Measurements from ENCODE around the gene VWA5B2.

Gene VWA5B2

GRCh38 chr3:184227481-184227935 lies 1.9 kb upstream of the VWA5B2 start:
- no peak for DNase-seq

- DNase-seq = no peak
Measured at GRCh38 chr3:184228376-184229137, 828 bp upstream of the VWA5B2 start.

- DNase-seq = peak; percentile 39
Measured at GRCh38 chr3:184230081-184230602, 757 bp downstream of the VWA5B2 start.

- no peak for DNase-seq
Measured at GRCh38 chr3:184230603-184231528, 1.5 kb downstream of the VWA5B2 start.

GRCh38 chr3:184231671-184232070 lies 2.3 kb downstream of the VWA5B2 start:
- no peak for DNase-seq

- DNase-seq = no peak
Measured at GRCh38 chr3:184233127-184233843, 3.9 kb downstream of the VWA5B2 start.

GRCh38 chr3:184234224-184234623 lies 4.8 kb downstream of the VWA5B2 start:
- DNase-seq = no peak

- no peak for DNase-seq
Measured at GRCh38 chr3:184234671-184235380, 5.4 kb downstream of the VWA5B2 start.

- no peak for DNase-seq
Measured at GRCh38 chr3:184235381-184236032, 6.1 kb downstream of the VWA5B2 start.

GRCh38 chr3:184236033-184236410 lies 6.6 kb downstream of the VWA5B2 start:
- no peak for DNase-seq

- DNase-seq = no peak
Measured at GRCh38 chr3:184236636-184237035, 7.3 kb downstream of the VWA5B2 start.

GRCh38 chr3:184237211-184237610 lies 7.8 kb downstream of the VWA5B2 start:
- no peak for DNase-seq

GRCh38 chr3:184237807-184238206 lies 8.4 kb downstream of the VWA5B2 start:
- no peak for DNase-seq

- no peak for DNase-seq
Measured at GRCh38 chr3:184238246-184238818, 8.9 kb downstream of the VWA5B2 start.

- DNase-seq = no peak
Measured at GRCh38 chr3:184239221-184239620, 9.8 kb downstream of the VWA5B2 start.

GRCh38 chr3:184239708-184240107 lies 10.3 kb downstream of the VWA5B2 start:
- no peak for DNase-seq

GRCh38 chr3:184240384-184241140 lies 11.2 kb downstream of the VWA5B2 start:
- DNase-seq = peak; percentile 62

- no peak for DNase-seq
Measured at GRCh38 chr3:184241141-184241446, 11.7 kb downstream of the VWA5B2 start.

- DNase-seq = no peak
Measured at GRCh38 chr3:184241447-184242296, 12.3 kb downstream of the VWA5B2 start.

GRCh38 chr3:184242297-184242685 lies 12.9 kb downstream of the VWA5B2 start:
- DNase-seq = no peak

All from eye (tissue), 1 donor.